ENCODE measurements around the gene ASB5. TPM values are rescaled to one million over a fixed set of nuclear protein-coding genes. Genes with fewer than 3 reads are reported as not detected.

The ASB5 gene
- polyA plus RNA-seq, 3 donors, result not detected

DNA sequence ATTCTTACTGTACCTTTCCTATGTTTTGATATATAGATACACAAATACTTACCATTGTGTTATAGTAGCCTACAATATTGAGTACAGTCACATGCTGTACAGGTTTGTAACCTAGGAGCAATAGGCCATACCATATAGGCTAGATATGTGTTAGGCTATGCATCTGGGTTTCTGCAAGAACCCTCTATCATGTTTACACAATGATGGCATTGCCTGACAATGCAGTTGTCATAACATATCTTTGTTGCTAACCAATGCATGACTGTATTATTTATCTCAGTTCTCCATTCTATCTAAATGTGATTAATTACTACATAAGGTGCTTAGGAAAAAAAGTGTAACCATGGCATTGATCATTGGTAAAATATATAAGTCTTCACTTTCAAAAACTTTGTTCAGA is 40.8 kb upstream of the ASB5 start:
- Histone ChIP-seq H3K27me3 (ENCODE audit: control insufficient read depth in 2 of 2, insufficient read depth in 2 of 2, low read length in 2 of 2) (peaks cover 0 to 3% of the 10 kb centered on the region in 2 donors), H3K9ac (ENCODE audit: insufficient read depth, low read length, poor library complexity, severe bottlenecking) (no peak overlapping the region), H4K20me1 (ENCODE audit: insufficient read depth, low read length) (no peaks in the 10 kb centered on the region), H2AFZ (ENCODE audit: insufficient read depth, low read depth, low read length, poor library complexity, severe bottlenecking) (no peak overlapping the region), H3K9me3 (replicated peaks in 1 of 2; ENCODE audit: control insufficient read depth in 1 of 2, insufficient read depth in 1 of 2, low read length in 2 of 2) (no peaks in the 10 kb centered on the region), H3K27ac (ENCODE audit: low read depth in 1 of 2, low read length in 2 of 2) (no peak overlapping the region), H3K4me3 (replicated peaks in 1 of 3; ENCODE audit: low read depth in 2 of 3, low read length in 3 of 3) (no peak overlapping the region), H3K4me1 (ENCODE audit: control insufficient read depth in 1 of 2, insufficient read depth in 2 of 2, low read length in 2 of 2) (no peaks in the 10 kb centered on the region), H3K4me2 (replicated peaks; ENCODE audit: extremely low read depth, low read length, poor library complexity, severe bottlenecking) (no peak overlapping the region), H3K79me2 (ENCODE audit: insufficient read depth, low read length) (no peaks in the 10 kb centered on the region), H3K36me3 (replicated peaks in 1 of 2; ENCODE audit: control insufficient read depth in 1 of 2, insufficient read depth in 2 of 2, low read length in 2 of 2) (no peaks in the 10 kb centered on the region)
- Mint-ChIP-seq H3K4me3 (no peak overlapping the region), H3K9me3 (peaks cover 0 to 3% (median 0%) of the 10 kb centered on the region in 7 donors), H3K4me1 (no peaks in the 10 kb centered on the region), H3K36me3 (no peaks in the 10 kb centered on the region), H3K27ac (no peak overlapping the region), H3K27me3 (ENCODE audit: low read depth in 3 of 3) (peaks cover 0 to 5% (median 5%) of the 10 kb centered on the region in 3 donors)
- TF ChIP-seq, protein P1, sequence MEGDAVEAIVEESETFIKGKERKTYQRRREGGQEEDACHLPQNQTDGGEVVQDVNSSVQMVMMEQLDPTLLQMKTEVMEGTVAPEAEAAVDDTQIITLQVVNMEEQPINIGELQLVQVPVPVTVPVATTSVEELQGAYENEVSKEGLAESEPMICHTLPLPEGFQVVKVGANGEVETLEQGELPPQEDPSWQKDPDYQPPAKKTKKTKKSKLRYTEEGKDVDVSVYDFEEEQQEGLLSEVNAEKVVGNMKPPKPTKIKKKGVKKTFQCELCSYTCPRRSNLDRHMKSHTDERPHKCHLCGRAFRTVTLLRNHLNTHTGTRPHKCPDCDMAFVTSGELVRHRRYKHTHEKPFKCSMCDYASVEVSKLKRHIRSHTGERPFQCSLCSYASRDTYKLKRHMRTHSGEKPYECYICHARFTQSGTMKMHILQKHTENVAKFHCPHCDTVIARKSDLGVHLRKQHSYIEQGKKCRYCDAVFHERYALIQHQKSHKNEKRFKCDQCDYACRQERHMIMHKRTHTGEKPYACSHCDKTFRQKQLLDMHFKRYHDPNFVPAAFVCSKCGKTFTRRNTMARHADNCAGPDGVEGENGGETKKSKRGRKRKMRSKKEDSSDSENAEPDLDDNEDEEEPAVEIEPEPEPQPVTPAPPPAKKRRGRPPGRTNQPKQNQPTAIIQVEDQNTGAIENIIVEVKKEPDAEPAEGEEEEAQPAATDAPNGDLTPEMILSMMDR (IDR thresholded peaks at IDR 0.05), result no peak
- DNase-seq, result no peak
- intact Hi-C loops (cut with micrococcal nuclease), result no loop called here

DNA sequence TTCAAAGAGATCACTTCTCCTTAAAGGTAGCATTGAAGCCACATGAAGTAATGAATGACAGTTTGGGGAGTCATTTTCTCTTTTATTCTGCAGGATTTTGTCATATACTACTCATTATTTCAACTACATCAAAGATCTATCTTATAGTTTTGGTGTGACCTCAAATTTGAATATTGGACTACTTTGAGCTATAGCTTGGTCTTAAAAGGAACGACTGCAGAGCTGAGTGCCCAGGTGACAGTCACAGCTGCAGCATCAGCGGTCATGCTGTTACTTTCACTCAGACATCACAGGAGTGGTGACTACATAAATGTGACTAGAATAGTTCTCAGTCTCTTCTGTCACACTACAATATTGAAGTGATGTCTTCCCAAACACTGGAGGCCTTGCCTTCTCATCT is 40.0 kb upstream of the ASB5 start:
- Histone ChIP-seq H3K4me2 (replicated peaks; ENCODE audit: extremely low read depth, low read length, poor library complexity, severe bottlenecking) (no peak overlapping the region), H3K9ac (ENCODE audit: insufficient read depth, low read length, poor library complexity, severe bottlenecking) (no peak overlapping the region), H3K9me3 (replicated peaks in 1 of 2; ENCODE audit: control insufficient read depth in 1 of 2, insufficient read depth in 1 of 2, low read length in 2 of 2) (no peaks in the 10 kb centered on the region), H2AFZ (ENCODE audit: insufficient read depth, low read depth, low read length, poor library complexity, severe bottlenecking) (no peak overlapping the region), H3K36me3 (replicated peaks in 1 of 2; ENCODE audit: control insufficient read depth in 1 of 2, insufficient read depth in 2 of 2, low read length in 2 of 2) (no peaks in the 10 kb centered on the region), H3K4me3 (replicated peaks in 1 of 3; ENCODE audit: low read depth in 2 of 3, low read length in 3 of 3) (no peak overlapping the region), H3K4me1 (ENCODE audit: control insufficient read depth in 1 of 2, insufficient read depth in 2 of 2, low read length in 2 of 2) (no peaks in the 10 kb centered on the region), H4K20me1 (ENCODE audit: insufficient read depth, low read length) (no peaks in the 10 kb centered on the region), H3K27me3 (ENCODE audit: control insufficient read depth in 2 of 2, insufficient read depth in 2 of 2, low read length in 2 of 2) (peaks cover 0 to 3% of the 10 kb centered on the region in 2 donors), H3K27ac (ENCODE audit: low read depth in 1 of 2, low read length in 2 of 2) (no peak overlapping the region), H3K79me2 (ENCODE audit: insufficient read depth, low read length) (no peaks in the 10 kb centered on the region)
- TF ChIP-seq, protein P1 (IDR thresholded peaks at IDR 0.05), result no peak
- intact Hi-C loops (cut with micrococcal nuclease), result no loop called here
- no peak for DNase-seq
- no peaks in the 10 kb centered on the region for H3K36me3 Mint-ChIP-seq
- H3K27ac Mint-ChIP-seq, result no peak overlapping the region
- H3K9me3 Mint-ChIP-seq, result peaks cover 0 to 6% (median 0%) of the 10 kb centered on the region in 7 donors
- WGBS (ENCODE audit: insufficient coverage), result no CpG with 5 or more reads among the region's 2 CpGs
- no peaks in the 10 kb centered on the region for H3K4me1 Mint-ChIP-seq
- no peak overlapping the region for H3K4me3 Mint-ChIP-seq
- H3K27me3 Mint-ChIP-seq (ENCODE audit: low read depth in 3 of 3), result peaks cover 0 to 8% (median 4%) of the 10 kb centered on the region in 3 donors

Measured in CD14-positive monocyte (primary cell).